DMS 273 (cell line): ENCODE results near the gene IMPG1.
"Not testable (repeated sequence)": the region's sequence is repeated elsewhere in the genome, so short reads cannot be mapped to it uniquely, and the experiment has no call there.

Experiments used
- DNase-seq: peaks from one replicate; lab custom pipeline; 2025; ENCODE audit not compliant: unreplicated experiment; lab: John Stamatoyannopoulos, UW

The IMPG1 gene

GRCh38 chr6:75947935-75948334 is 124.5 kb downstream of the IMPG1 start:
- DNase-seq = no peak

- DNase-seq = no peak
Observed at GRCh38 chr6:75946146-75946831, 126.2 kb downstream of the IMPG1 start.

- DNase-seq = no peak
Observed at GRCh38 chr6:75943381-75943780, 129.1 kb downstream of the IMPG1 start.

- no peak for DNase-seq
Observed at GRCh38 chr6:75941509-75941908, 131.0 kb downstream of the IMPG1 start.

GRCh38 chr6:75940564-75940963 is 131.9 kb downstream of the IMPG1 start:
- no peak for DNase-seq

- DNase-seq = no peak
Observed at GRCh38 chr6:75937846-75938245, 134.6 kb downstream of the IMPG1 start.

GRCh38 chr6:75936682-75937081 is 135.8 kb downstream of the IMPG1 start:
- no peak for DNase-seq

- DNase-seq = no peak
Observed at GRCh38 chr6:75935473-75935793, 137.0 kb downstream of the IMPG1 start.

- DNase-seq = peak; percentile 88
Observed at GRCh38 chr6:75934643-75935472, 137.6 kb downstream of the IMPG1 start.

- DNase-seq = no peak
Observed at GRCh38 chr6:75933387-75933975, 139.0 kb downstream of the IMPG1 start.

GRCh38 chr6:75932067-75932466 is 140.4 kb downstream of the IMPG1 start:
- DNase-seq = peak; percentile 70

GRCh38 chr6:75931011-75931680 is 141.3 kb downstream of the IMPG1 start:
- DNase-seq = no peak

- DNase-seq = no peak
Observed at GRCh38 chr6:75926293-75927168, 145.9 kb downstream of the IMPG1 start.

- no peak for DNase-seq
Observed at GRCh38 chr6:75922226-75922625, 150.2 kb downstream of the IMPG1 start.

- DNase-seq = no peak
Observed at GRCh38 chr6:75913040-75913439, 159.4 kb downstream of the IMPG1 start.

GRCh38 chr6:75907444-75907843 is 165.0 kb downstream of the IMPG1 start:
- DNase-seq = no peak

- DNase-seq = no peak
Observed at GRCh38 chr6:75906871-75907270, 165.6 kb downstream of the IMPG1 start.

GRCh38 chr6:75905129-75905528 is 167.3 kb downstream of the IMPG1 start:
- DNase-seq = not testable (repeated sequence)

GRCh38 chr6:75900216-75900615 is 172.2 kb downstream of the IMPG1 start:
- not testable (repeated sequence) for DNase-seq

GRCh38 chr6:75896526-75896925 is 175.9 kb downstream of the IMPG1 start:
- no peak for DNase-seq

GRCh38 chr6:75893776-75894152 is 178.7 kb downstream of the IMPG1 start:
- no peak for DNase-seq
